ENCODE measurements around the gene COQ5.
A peak's percentile ranks its signal among the peaks of the same experiment; 100 is the strongest.
"Not testable (repeated sequence)": the region's sequence is repeated elsewhere in the genome, so short reads cannot be mapped to it uniquely, and the experiment has no call there.

Gene COQ5

DNA sequence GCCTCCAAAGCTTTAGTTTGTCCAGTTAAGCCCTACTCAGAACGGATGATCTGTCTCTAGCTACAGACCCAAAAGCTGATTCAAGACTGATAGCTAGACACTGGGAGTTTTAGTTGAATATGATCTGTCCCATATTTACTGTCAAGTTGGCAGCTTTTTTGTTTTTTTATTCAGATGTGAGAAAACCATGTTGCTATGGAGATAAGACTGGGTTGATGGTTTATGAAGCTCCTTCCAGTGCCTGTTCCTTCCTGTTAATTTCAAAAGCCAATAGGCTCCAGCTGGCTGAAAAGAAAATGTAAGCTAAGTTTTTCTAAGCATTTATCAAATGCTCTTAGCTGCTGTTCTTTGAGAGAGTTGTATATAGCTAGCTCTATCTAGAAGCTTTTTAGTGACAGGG lies 28.4 kb downstream of the COQ5 start:
- H3K4me3 Mint-ChIP-seq, result no peak overlapping the region
- intact Hi-C loops (cut with micrococcal nuclease), result no loop called here
- H3K27me3 Mint-ChIP-seq, result no peaks in the 10 kb centered on the region
- H3K27ac Mint-ChIP-seq, result no peak overlapping the region
- H3K36me3 Mint-ChIP-seq (ENCODE audit: low read depth), result peaks cover 82% of the 10 kb centered on the region
- peaks cover 14% of the 10 kb centered on the region for H3K4me1 Mint-ChIP-seq (ENCODE audit: low read depth)
- no peaks in the 10 kb centered on the region for H3K9me3 Mint-ChIP-seq

DNA sequence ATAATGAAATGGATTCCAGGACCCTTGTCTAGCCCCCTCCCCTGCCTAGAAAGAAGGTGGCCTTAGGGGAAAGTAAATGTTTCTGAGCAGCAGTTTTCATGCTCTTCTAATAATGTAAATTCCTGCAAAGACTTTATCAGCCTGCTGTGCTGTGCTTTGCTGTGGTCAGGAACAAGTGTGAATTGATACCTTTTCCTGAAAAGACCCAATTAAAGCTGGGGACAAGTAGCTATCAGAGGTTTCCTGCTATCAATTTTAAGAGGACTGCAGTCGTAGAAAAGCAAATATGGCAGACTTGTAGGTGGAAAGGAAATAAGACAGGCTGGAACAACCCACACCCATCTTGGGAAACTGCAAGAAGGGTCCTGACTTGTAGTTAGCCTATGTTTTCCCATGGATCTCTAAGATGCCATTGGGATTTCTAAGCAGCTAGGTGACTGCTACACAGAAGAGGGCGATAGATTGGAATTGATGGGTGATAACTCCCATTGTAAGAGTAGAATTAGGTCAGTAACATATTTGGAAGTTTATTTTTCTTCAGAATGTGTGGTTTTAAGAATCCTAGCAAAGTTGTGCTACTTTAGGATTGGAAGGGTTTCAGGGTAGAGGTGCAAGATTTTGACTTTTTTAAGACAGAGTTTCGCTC lies 30.0 kb downstream of the COQ5 start:
- intact Hi-C loops (cut with micrococcal nuclease), result no loop called here
- H3K4me3 Mint-ChIP-seq, result no peak overlapping the region
- H3K4me1 Mint-ChIP-seq (ENCODE audit: low read depth), result peaks cover 21% of the 10 kb centered on the region
- H3K27me3 Mint-ChIP-seq, result no peaks in the 10 kb centered on the region
- peaks cover 75% of the 10 kb centered on the region for H3K36me3 Mint-ChIP-seq (ENCODE audit: low read depth)
- no peak overlapping the region for H3K27ac Mint-ChIP-seq
- H3K9me3 Mint-ChIP-seq, result no peaks in the 10 kb centered on the region

DNA sequence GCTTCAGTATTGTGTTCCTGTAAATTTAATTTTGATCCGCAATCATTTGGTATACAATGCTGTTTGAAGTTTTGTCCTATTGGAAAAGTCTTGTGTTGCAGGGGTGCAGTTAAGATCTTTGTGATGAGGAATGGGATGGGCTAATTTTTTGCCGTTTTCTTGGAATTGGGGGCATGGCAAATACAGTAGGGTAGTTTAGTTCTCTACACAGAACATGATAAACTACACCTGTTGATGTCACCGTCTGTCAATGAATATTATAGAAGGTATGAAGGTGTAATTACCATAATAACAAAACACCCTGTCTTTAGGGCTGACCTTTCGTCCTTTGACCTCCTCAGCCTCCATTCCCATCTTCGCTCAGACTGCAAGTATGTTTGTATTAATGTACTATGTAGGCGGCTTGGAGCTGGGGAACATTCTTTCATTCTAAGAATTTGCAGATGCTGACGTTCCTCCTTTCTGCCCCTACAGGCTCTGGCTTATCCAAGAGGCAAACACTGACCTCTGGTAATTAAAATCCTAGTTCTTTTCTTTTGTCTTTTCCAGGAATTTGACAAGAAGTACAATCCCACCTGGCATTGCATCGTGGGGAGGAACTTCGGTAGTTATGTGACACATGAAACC lies 31.3 kb downstream of the COQ5 start:
- Mint-ChIP-seq H3K27me3 (no peaks in the 10 kb centered on the region), H3K4me3 (peak overlapping the region; percentile 93), H3K27ac (peak overlapping the region; percentile 83), H3K4me1 (ENCODE audit: low read depth) (peaks cover 21% of the 10 kb centered on the region), H3K9me3 (no peaks in the 10 kb centered on the region), H3K36me3 (ENCODE audit: low read depth) (peaks cover 62% of the 10 kb centered on the region)
- intact Hi-C loops (cut with micrococcal nuclease), result loop anchor here (2.0 kb wide), 1 partner anchor 59 kb away; the partner anchor contains the start of gene COX6A1

DNA sequence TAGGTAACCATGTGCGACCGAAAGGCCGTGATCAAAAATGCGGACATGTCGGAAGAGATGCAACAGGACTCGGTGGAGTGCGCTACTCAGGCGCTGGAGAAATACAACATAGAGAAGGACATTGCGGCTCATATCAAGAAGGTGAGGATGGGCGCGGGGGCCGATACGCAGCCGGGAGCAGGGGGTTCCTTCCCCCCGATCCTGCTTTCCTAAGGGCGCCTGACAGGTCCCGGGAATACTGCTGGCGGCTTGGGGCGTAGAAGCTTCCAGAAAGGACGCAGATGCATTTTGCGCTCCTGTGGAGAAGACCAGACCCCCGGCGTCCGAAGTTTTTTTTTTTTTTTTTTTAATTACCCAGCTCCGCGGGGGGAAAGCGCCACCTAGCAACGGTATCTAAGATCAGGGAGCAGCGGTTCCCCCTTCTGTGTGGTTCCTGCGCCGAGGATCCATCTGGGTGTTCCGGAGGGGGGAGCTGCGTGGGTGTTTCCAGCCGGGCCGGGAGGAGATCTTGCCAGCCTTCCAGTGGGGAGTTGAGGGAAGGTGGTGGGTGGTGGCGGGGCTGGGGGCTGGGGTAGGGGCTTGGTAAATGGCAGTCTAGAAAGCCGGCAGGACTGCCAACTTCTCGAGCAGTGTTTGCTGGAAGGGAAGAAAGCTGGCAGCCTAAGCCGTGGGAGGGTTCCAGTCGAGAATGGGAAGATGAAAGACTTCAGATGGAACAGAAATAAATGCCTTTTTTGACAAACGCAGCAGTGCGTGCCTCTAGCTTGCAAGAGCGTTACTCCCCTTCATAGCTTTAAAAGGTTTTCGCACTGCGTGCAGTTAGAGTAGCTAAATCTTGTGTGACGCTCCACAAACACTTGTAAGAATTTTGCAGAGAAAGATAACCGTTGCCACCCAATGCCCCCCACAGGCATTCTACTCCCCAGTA lies 32.3 kb downstream of the COQ5 start:
- H3K4me3 Mint-ChIP-seq, result peak overlapping the region; percentile 93
- no peaks in the 10 kb centered on the region for H3K27me3 Mint-ChIP-seq
- intact Hi-C loops (cut with micrococcal nuclease), result loop anchor here (1.0 to 2.0 kb wide), 3 partner anchors 33 to 58 kb away; partner anchors contain the start of genes COQ5, COX6A1 and RNF10
- peaks cover 21% of the 10 kb centered on the region for H3K4me1 Mint-ChIP-seq (ENCODE audit: low read depth)
- no peaks in the 10 kb centered on the region for H3K9me3 Mint-ChIP-seq
- H3K27ac Mint-ChIP-seq, result peak overlapping the region; percentile 83
- H3K36me3 Mint-ChIP-seq (ENCODE audit: low read depth), result peaks cover 52% of the 10 kb centered on the region

DNA sequence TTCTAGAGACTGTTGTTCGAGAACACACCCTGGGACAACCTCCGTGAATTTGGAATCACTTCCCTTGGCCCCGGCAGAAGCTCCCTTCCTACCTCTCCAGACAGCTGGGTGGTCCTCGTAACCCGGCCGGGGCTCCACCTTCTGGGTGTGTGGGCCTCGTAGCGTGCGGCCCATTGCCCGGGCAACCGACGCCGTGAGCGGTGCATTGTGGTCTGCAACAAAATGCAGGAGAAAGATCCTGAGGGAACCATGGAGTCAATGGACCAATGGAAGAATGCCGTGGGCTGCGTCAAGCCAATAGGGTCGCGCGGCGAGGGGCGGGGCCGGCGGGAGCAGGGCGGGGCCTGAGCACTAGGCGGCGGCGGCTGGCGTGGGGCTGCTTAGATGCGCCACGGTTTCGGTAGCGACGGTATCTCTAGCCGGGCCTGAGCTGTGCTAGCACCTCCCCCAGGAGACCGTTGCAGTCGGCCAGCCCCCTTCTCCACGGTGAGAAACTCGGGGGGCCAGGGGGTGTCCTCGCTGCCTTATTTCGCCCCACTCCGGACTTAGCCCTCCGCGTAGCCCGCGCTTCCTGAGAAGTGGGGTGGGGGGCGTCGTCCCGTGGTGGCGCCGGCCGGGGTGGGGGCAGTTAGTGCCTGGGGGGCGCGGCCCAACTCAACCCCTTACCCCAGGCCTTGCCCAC lies 33.1 kb downstream of the COQ5 start, which contains the start of gene DYNLL1:
Gene DYNLL1, plus strand, starts transcription at position 383 of the 682 bp plus-strand sequence. CDS start 309 bp downstream, outside the sequence.
- Mint-ChIP-seq H3K27ac (peak within 1 kb of the TSS; percentile 83), H3K36me3 (ENCODE audit: low read depth) (peaks cover 49% of the 10 kb centered on the region), H3K27me3 (no peaks in the 10 kb centered on the region), H3K4me3 (peak within 1 kb of the TSS; percentile 93), H3K4me1 (ENCODE audit: low read depth) (peaks cover 21% of the 10 kb centered on the region), H3K9me3 (no peaks in the 10 kb centered on the region)
- intact Hi-C loops (cut with micrococcal nuclease), result loop anchor here (1.0 to 2.0 kb wide), 4 partner anchors 27 to 57 kb away; partner anchors contain the start of genes COQ5, COX6A1, RNF10 and SRSF9

GRCh38 chr12:120495186-120495730 lies 33.7 kb downstream of the COQ5 start:
- Mint-ChIP-seq H3K9me3 (no peaks in the 10 kb centered on the region), H3K27ac (peak overlapping the region; percentile 83), H3K36me3 (ENCODE audit: low read depth) (peaks cover 43% of the 10 kb centered on the region), H3K4me3 (peak overlapping the region; percentile 93), H3K27me3 (no peaks in the 10 kb centered on the region), H3K4me1 (ENCODE audit: low read depth) (peaks cover 21% of the 10 kb centered on the region)
- intact Hi-C loops (cut with micrococcal nuclease), result loop anchor here (1.0 kb wide), 1 partner anchor 26 kb away; the partner anchor contains the start of gene SRSF9

- Mint-ChIP-seq H3K9me3 (no peaks in the 10 kb centered on the region), H3K4me1 (ENCODE audit: low read depth) (peaks cover 24% of the 10 kb centered on the region), H3K27me3 (no peaks in the 10 kb centered on the region), H3K36me3 (ENCODE audit: low read depth) (peaks cover 6% of the 10 kb centered on the region), H3K4me3 (no peak overlapping the region), H3K27ac (no peak overlapping the region)
- intact Hi-C loops (cut with micrococcal nuclease), result no loop called here
These were observed 38.0 kb downstream of the COQ5 start for GRCh38 chr12:120490833-120491512.

- Mint-ChIP-seq H3K27ac (no peak overlapping the region), H3K36me3 (ENCODE audit: low read depth) (peaks cover 5% of the 10 kb centered on the region), H3K9me3 (no peaks in the 10 kb centered on the region), H3K27me3 (no peaks in the 10 kb centered on the region), H3K4me1 (ENCODE audit: low read depth) (peaks cover 22% of the 10 kb centered on the region), H3K4me3 (no peak overlapping the region)
- intact Hi-C loops (cut with micrococcal nuclease), result no loop called here
These were observed 38.6 kb downstream of the COQ5 start for GRCh38 chr12:120490325-120490724.

DNA sequence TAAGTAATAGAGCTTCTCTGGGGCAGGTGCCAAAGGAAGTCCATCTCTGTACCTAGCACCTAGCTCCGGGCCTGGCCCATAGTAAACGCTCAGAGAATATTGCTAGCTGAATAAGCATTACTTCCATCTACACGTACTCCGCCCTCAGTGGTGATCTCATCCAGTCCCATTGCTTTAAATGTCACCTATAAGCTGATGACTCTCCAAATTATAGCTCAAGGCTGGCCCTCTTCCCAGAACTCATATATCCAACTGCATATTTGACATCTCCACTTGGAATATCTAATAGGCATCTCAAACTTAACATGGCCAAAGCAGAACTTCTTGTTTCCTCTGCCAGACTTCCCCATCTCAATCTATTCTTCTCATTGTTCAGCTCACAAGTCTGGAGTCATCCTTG lies 39.9 kb downstream of the COQ5 start:
- Mint-ChIP-seq H3K4me1 (ENCODE audit: low read depth) (peaks cover 20% of the 10 kb centered on the region), H3K9me3 (no peaks in the 10 kb centered on the region), H3K36me3 (ENCODE audit: low read depth) (peaks cover 5% of the 10 kb centered on the region), H3K27ac (peak overlapping the region; percentile 20), H3K4me3 (no peak overlapping the region), H3K27me3 (no peaks in the 10 kb centered on the region)
- intact Hi-C loops (cut with micrococcal nuclease), result no loop called here

GRCh38 chr12:120488057-120488640 lies 40.8 kb downstream of the COQ5 start:
- Mint-ChIP-seq H3K9me3 (no peaks in the 10 kb centered on the region), H3K36me3 (ENCODE audit: low read depth) (peaks cover 5% of the 10 kb centered on the region), H3K27ac (peak overlapping the region; percentile 20), H3K4me3 (no peak overlapping the region), H3K27me3 (no peaks in the 10 kb centered on the region), H3K4me1 (ENCODE audit: low read depth) (peaks cover 29% of the 10 kb centered on the region)
- intact Hi-C loops (cut with micrococcal nuclease), result no loop called here

DNA sequence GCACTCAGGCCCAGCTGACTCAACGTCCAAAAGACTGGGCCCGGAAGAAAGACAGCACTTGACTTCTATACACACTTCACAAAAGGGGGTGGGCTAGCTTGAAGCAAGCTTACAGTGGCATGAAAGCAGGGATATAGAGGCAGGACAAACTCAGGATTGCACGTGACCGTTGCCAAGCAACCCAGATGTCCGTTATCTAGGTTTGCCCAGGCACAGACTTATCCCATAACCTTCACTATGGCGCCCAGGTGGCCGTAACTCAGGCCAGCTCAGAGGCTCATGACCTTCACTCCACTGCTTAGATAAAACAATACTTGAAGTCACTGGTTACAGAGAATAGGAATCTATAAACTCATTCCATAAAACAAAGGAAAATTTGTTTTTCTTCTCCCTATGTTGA lies 41.4 kb downstream of the COQ5 start:
- H3K4me3 Mint-ChIP-seq; intact Hi-C loops (cut with micrococcal nuclease); H3K27ac Mint-ChIP-seq; H3K27me3 Mint-ChIP-seq; H3K36me3 Mint-ChIP-seq (ENCODE audit: low read depth); H3K9me3 Mint-ChIP-seq: not testable (repeated sequence)
- peaks cover 31% of the 10 kb centered on the region for H3K4me1 Mint-ChIP-seq (ENCODE audit: low read depth)

DNA sequence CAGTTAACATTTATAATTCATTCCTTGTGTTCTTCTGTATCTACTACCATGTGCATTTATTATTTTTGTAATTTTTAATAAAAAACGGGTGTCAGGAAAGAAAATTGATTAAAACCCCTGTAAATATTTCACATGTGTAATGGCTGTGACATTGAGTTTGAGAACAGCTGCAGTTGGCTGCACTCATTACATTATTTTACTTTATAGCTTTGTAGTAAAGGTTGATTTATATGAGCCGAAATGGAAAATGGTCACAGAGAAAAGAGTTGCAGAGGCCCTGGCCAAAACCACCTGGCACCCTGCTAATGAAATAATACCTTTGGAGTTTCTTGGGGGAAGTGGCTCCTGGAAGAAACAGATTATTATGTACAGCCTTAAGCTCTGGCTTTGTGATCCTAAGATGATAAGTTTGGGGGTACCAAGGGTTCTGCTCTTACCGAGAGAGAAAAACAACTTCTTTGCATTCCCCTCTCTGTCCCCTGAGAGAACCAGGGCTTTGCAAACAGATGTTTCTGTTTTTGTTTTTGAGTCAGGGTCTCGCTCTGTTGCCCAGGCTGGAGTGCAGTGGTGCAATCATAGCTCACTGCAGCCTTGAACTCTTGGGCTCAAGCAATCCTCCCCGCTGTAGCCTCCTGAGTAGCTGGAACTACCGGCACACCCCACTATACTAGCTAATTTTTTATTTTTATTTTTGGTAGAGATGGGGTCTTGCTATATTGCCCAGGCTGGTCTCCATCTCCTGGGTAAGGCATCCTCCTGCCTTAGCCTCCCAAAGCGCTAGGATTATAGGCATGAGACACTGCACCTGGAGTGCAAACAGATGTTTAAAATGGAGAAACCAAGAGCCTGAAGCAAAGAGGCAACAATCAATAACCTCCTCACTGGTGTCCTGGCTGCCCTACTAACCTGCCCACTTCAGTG lies 42.7 kb downstream of the COQ5 start:
- Mint-ChIP-seq H3K36me3 (ENCODE audit: low read depth) (peaks cover 12% of the 10 kb centered on the region), H3K4me1 (ENCODE audit: low read depth) (peaks cover 31% of the 10 kb centered on the region), H3K9me3 (no peaks in the 10 kb centered on the region), H3K27ac (no peak overlapping the region), H3K4me3 (no peak overlapping the region), H3K27me3 (no peaks in the 10 kb centered on the region)
- intact Hi-C loops (cut with micrococcal nuclease), result no loop called here
